H1 (cell line): ENCODE results near the gene ARHGAP27. TPM values are rescaled to one million over a fixed set of nuclear protein-coding genes. Genes with fewer than 3 reads are reported as not detected.

ENCODE experiments used
- RFX5 ChIP-seq: IDR thresholded peaks from 2 replicates; pipeline ENCODE4 v1.6.1; 2011; ENCODE audit warnings: low read depth, low read length, improper control_type of control experiment, borderline replicate concordance
- polyA plus RNA-seq, 7 experiments: library from polyadenylated mRNA; depleted of rRNA in 3 of 7; stranded (reverse) in 5 of 7; unstranded in 2 of 7; fragments of >200 nt in 5 of 7; fragments of 200-250 nt in 2 of 7; gene quantifications; 1 replicate in 5 of 7; 2 replicates in 1 of 7; 4 replicates in 1 of 7; pipeline versions ENCODE4 v1.2.1 to v1.2.3, GENCODE V29; 2011 to 2013; ENCODE audit warnings: missing spikeins in 2 of 7, mixed read lengths in 2 of 7
- total RNA-seq: library from RNA; stranded (reverse); fragmentation: NEBNext Ultra II Directional; extraction: Animal tissue kit (Norgen Biotek cat#: 25700); gene quantifications from 2 replicates; pipeline ENCODE4 v1.2.1, GENCODE V29; 2021

ARHGAP27 gene
- total and polyA plus RNA-seq, 2 of the 8 experiments (the other 6 are each of a cell fraction or from before 2014, with no cell fraction given): 11.6 to 13.1 TPM

- TF ChIP-seq RFX5: no peak
- TF ChIP-seq, all 59 proteins: peak for 0
These were observed 43.9 kb downstream of the ARHGAP27 start (continued) for GRCh38 chr17:45388604-45389325.
